ENCODE data around the gene KRT39. TPM values are rescaled to one million over a fixed set of nuclear protein-coding genes. Genes with fewer than 3 reads are reported as not detected.
"Not testable (repeated sequence)": the region's sequence is repeated elsewhere in the genome, so short reads cannot be mapped to it uniquely, and the experiment has no call there.

Gene KRT39
- total RNA-seq = not detected
- long read RNA-seq = 0 reads

- DNase-seq (ENCODE audit: low spot score) = no peak
Measured at GRCh38 chr17:40966848-40967247, at the start of gene KRT39. TSS of gene KRT39 (minus strand) at chr17:40966948. CDS start at chr17:40966856, 92 bp downstream.

- DNase-seq (ENCODE audit: low spot score) = no peak
Measured at GRCh38 chr17:41015454-41015853, 48.7 kb upstream of the KRT39 start.

- DNase-seq (ENCODE audit: low spot score) = no peak
Measured at GRCh38 chr17:41013606-41014005, 46.9 kb upstream of the KRT39 start.

GRCh38 chr17:41013181-41013580, 46.4 kb upstream of the KRT39 start:
- DNase-seq (ENCODE audit: low spot score) = no peak

GRCh38 chr17:41012326-41013120, 45.8 kb upstream of the KRT39 start:
- DNase-seq (ENCODE audit: low spot score) = no peak

GRCh38 chr17:41010441-41010840, 43.7 kb upstream of the KRT39 start:
- no peak for DNase-seq (ENCODE audit: low spot score)

- no peak for DNase-seq (ENCODE audit: low spot score)
Measured at GRCh38 chr17:41009936-41010335, 43.2 kb upstream of the KRT39 start.

- DNase-seq (ENCODE audit: low spot score) = no peak
Measured at GRCh38 chr17:41009301-41009760, 42.6 kb upstream of the KRT39 start.

GRCh38 chr17:41008811-41009210, 42.1 kb upstream of the KRT39 start, which contains the start of gene KRTAP3-1:
TSS of gene KRTAP3-1 (minus strand) at chr17:41009128. CDS start at chr17:41009074, 54 bp downstream.
- DNase-seq (ENCODE audit: low spot score) = no peak

- no peak for DNase-seq (ENCODE audit: low spot score)
Measured at GRCh38 chr17:41004397-41004796, 37.6 kb upstream of the KRT39 start.

- DNase-seq (ENCODE audit: low spot score) = no peak
Measured at GRCh38 chr17:41003926-41004325, 37.2 kb upstream of the KRT39 start.

- no peak for DNase-seq (ENCODE audit: low spot score)
Measured at GRCh38 chr17:41002814-41003213, 36.1 kb upstream of the KRT39 start.

- no peak for DNase-seq (ENCODE audit: low spot score)
Measured at GRCh38 chr17:41001795-41002194, 35.0 kb upstream of the KRT39 start.

- not testable (repeated sequence) for DNase-seq (ENCODE audit: low spot score)
Measured at GRCh38 chr17:40999563-40999962, 32.8 kb upstream of the KRT39 start, which contains the start of gene KRTAP3-2. TSS of gene KRTAP3-2 (minus strand) at chr17:40999906. CDS start at chr17:40999853, 53 bp downstream.

- no peak for DNase-seq (ENCODE audit: low spot score)
Measured at GRCh38 chr17:40997361-40997760, 30.6 kb upstream of the KRT39 start.

- no peak for DNase-seq (ENCODE audit: low spot score)
Measured at GRCh38 chr17:40996829-40997228, 30.1 kb upstream of the KRT39 start.

GRCh38 chr17:40995116-40995515, 28.4 kb upstream of the KRT39 start:
- no peak for DNase-seq (ENCODE audit: low spot score)

GRCh38 chr17:40993839-40994238, 27.1 kb upstream of the KRT39 start, which contains the start of gene KRTAP3-3:
TSS of gene KRTAP3-3 (minus strand) at chr17:40994164. CDS start at chr17:40994097, 67 bp downstream.
- no peak for DNase-seq (ENCODE audit: low spot score)

- DNase-seq (ENCODE audit: low spot score) = no peak
Measured at GRCh38 chr17:40993084-40993483, 26.3 kb upstream of the KRT39 start.

GRCh38 chr17:40992666-40993065, 25.9 kb upstream of the KRT39 start:
- DNase-seq (ENCODE audit: low spot score) = no peak

- no peak for DNase-seq (ENCODE audit: low spot score)
Measured at GRCh38 chr17:40986920-40987319, 20.2 kb upstream of the KRT39 start.

GRCh38 chr17:40984226-40984625, 17.5 kb upstream of the KRT39 start, which contains the start of gene KRT40:
TSS of gene KRT40 (minus strand) at chr17:40984326. CDS start at chr17:40984273, 53 bp downstream.
- no peak for DNase-seq (ENCODE audit: low spot score)

GRCh38 chr17:40981115-40981514, 14.4 kb upstream of the KRT39 start:
- DNase-seq (ENCODE audit: low spot score) = no peak
